B cell (primary cell): ENCODE data around the gene GTSF1L. TPM values are rescaled to one million over a fixed set of nuclear protein-coding genes. Genes with fewer than 3 reads are reported as not detected.
"Not testable (repeated sequence)": the region's sequence is repeated elsewhere in the genome, so short reads cannot be mapped to it uniquely, and the experiment has no call there.

Source experiments
- ATAC-seq: fragments of 200-7000 bp; cut with Tn5 transposase; one replicate; pipeline ENCODE4 v1.10.0; 2021; ENCODE audit warnings: low read depth, mild to moderate bottlenecking, moderate number of reproducible peaks, moderate library complexity
- CTCF ChIA-PET: fragments of 350-600 bp; sonication (Branson Sonifier 250); formaldehyde crosslinking; loops from one replicate; lab custom pipeline; 2021; ENCODE audit warnings: antibody characterized with exemption, inconsistent platforms; lab: Charles Lee
- POLR2A ChIA-PET: fragments of 350-600 bp; sonication (Branson Sonifier 250); formaldehyde crosslinking; loops from one replicate; lab custom pipeline; 2021; ENCODE audit warnings: antibody characterized with exemption; lab: Charles Lee
- DNase-seq: peaks from one replicate; pipeline ENCODE4 v3.0.0; 2013
- H2AFZ ChIP-seq: 2 replicates; pipeline ENCODE4 v1.6.1; 2012; ENCODE audit warnings: mild to moderate bottlenecking, low read depth, low read length; ENCODE audit not compliant: insufficient read depth, poor library complexity, severe bottlenecking
- H3K27ac ChIP-seq, 2 donors: 1 replicate in 1 of 2; 2 replicates in 1 of 2; pipeline ENCODE4 v1.5.1; 2012 to 2013; ENCODE audit warnings: low read length in 2 of 2, mild to moderate bottlenecking in 2 of 2, moderate library complexity in 1 of 2
- H3K27me3 ChIP-seq, 4 experiments: fragments of 200-600 bp in 1 of 4; sonication (generic) in 1 of 4; replicated peaks in 1 of 4; 1 replicate in 2 of 4; 2 replicates in 2 of 4; pipeline versions ENCODE4 v1.6.1 to v1.7.0; 2013 to 2016; ENCODE audit warnings: low read length in 3 of 4, mild to moderate bottlenecking in 2 of 4, mixed read lengths in 1 of 4, moderate library complexity in 1 of 4; ENCODE audit not compliant: insufficient read depth in 4 of 4, control insufficient read depth in 3 of 4; ENCODE audit errors: control extremely low read depth in 1 of 4
- H3K36me3 ChIP-seq, 2 experiments: replicated peaks in 1 of 2; 1 replicate in 1 of 2; 2 replicates in 1 of 2; pipeline versions ENCODE4 v1.6.1 to v1.7.1; 2013; ENCODE audit warnings: low read length in 1 of 2; ENCODE audit not compliant: insufficient read depth in 2 of 2, control insufficient read depth in 1 of 2; ENCODE audit errors: control extremely low read depth in 1 of 2, extremely low read depth in 1 of 2
- H3K4me1 ChIP-seq, 2 donors: fragments of 200-600 bp in 1 of 2; sonication (generic) in 1 of 2; 1 replicate in 1 of 2; 2 replicates in 1 of 2; pipeline versions ENCODE4 v1.5.1 to v1.6.1; 2013 to 2017; ENCODE audit warnings: low read length in 2 of 2; ENCODE audit not compliant: control insufficient read depth in 2 of 2, insufficient read depth in 2 of 2
- H3K4me2 ChIP-seq: replicated peaks from 2 replicates; pipeline ENCODE3; 2012; ENCODE audit warnings: mild to moderate bottlenecking, low read depth, low read length; ENCODE audit not compliant: poor library complexity, severe bottlenecking
- H3K4me3 ChIP-seq, 5 experiments: fragments of 200-600 bp in 1 of 5; sonication (generic) in 1 of 5; 1 replicate in 3 of 5; 2 replicates in 2 of 5; pipeline versions ENCODE4 v1.5.1 to v1.7.0; 2011 to 2016; ENCODE audit warnings: low read length in 4 of 5, mild to moderate bottlenecking in 4 of 5, low read depth in 2 of 5, control low read depth in 1 of 5, moderate library complexity in 1 of 5; ENCODE audit not compliant: insufficient read depth in 1 of 5; ENCODE audit errors: control extremely low read depth in 1 of 5, extremely low read depth in 1 of 5
- H3K79me2 ChIP-seq: fragments of 200-600 bp; sonication (generic); one replicate; pipeline ENCODE4 v1.6.0; 2016; ENCODE audit warnings: low read length; ENCODE audit not compliant: control insufficient read depth, insufficient read depth
- H3K9ac ChIP-seq: fragments of 200-600 bp; sonication (generic); 2 replicates; pipeline ENCODE4 v1.6.1; 2017; ENCODE audit warnings: mild to moderate bottlenecking, low read length, moderate library complexity
- H3K9me3 ChIP-seq, 3 donors: one replicate each; pipeline versions ENCODE4 v1.6.1 to v1.7.1; 2013; ENCODE audit warnings: low read length in 2 of 3; ENCODE audit not compliant: control insufficient read depth in 2 of 3, insufficient read depth in 1 of 3; ENCODE audit errors: control extremely low read depth in 1 of 3
- H4K20me1 ChIP-seq: 2 replicates; pipeline ENCODE4 v1.6.0; 2012; ENCODE audit warnings: mild to moderate bottlenecking, low read length; ENCODE audit not compliant: insufficient read depth, control insufficient read depth, poor library complexity, severe bottlenecking
- H3K27ac Mint-ChIP-seq: one replicate; pipeline ENCODE4 v1.8.0; 2021; ENCODE audit warnings: mixed read lengths
- H3K27me3 Mint-ChIP-seq: one replicate; pipeline ENCODE4 v1.8.0; 2021; ENCODE audit warnings: mixed read lengths
- H3K4me1 Mint-ChIP-seq: one replicate; pipeline ENCODE4 v1.8.0; 2021; ENCODE audit warnings: mixed read lengths
- H3K4me3 Mint-ChIP-seq: one replicate; pipeline ENCODE4 v1.8.0; 2021; ENCODE audit warnings: mixed read lengths
- H3K9me3 Mint-ChIP-seq: one replicate; pipeline ENCODE4 v1.8.0; 2022; ENCODE audit warnings: mixed read lengths; ENCODE audit not compliant: insufficient read depth
- CTCF ChIP-seq: fragments of 200-600 bp; IDR thresholded peaks from one replicate; pipeline ENCODE4 v1.8.0; 2022; ENCODE audit warnings: antibody characterized with exemption, mild to moderate bottlenecking
- EZH2 ChIP-seq: IDR thresholded peaks from 2 replicates; pipeline ENCODE4 v1.6.1; 2012; ENCODE audit warnings: borderline replicate concordance, low read depth, mild to moderate bottlenecking, moderate library complexity, low read length; ENCODE audit not compliant: insufficient read depth, poor library complexity, severe bottlenecking
- WGBS: methylation state at CpG from one replicate; pipeline ENCODE4 v1.1.5; 2013; ENCODE audit warnings: missing lambda C conversion rate; ENCODE audit not compliant: insufficient coverage; 5-methylcytosine and 5-hydroxymethylcytosine counted together
- intact Hi-C: fragments of 100-400 bp; cut with micrococcal nuclease; formaldehyde crosslinking; loops from one replicate; pipeline ENCODE4 v1.10.0; 2022
- polyA plus RNA-seq: library from polyadenylated mRNA; depleted of rRNA; stranded (reverse); fragments of >200 nt; gene quantifications from 2 replicates; pipeline ENCODE4 v1.2.3, GENCODE V29; 2012
- total RNA-seq, 2 donors: library from RNA; stranded (reverse); fragments of 120-200 nt in 1 of 2; gene quantifications; 1 replicate in 1 of 2; 2 replicates in 1 of 2; pipeline versions ENCODE4 v1.2.3 to v1.2.4, GENCODE V29; 2013 to 2022

Gene GTSF1L
- total and polyA plus RNA-seq, 2 donors (not counting 1 experiment from before 2014, with no cell fraction given) = 0.84 to 1.5 TPM

- no peaks in the 10 kb centered on the region for H4K20me1 ChIP-seq
- WGBS = 94% methylated on average over 5 of the region's 7 CpGs
- no peaks in the 10 kb centered on the region for H3K9me3 Mint-ChIP-seq
- H3K4me3 Mint-ChIP-seq = no peak overlapping the region
- no peak overlapping the region for H3K27ac Mint-ChIP-seq
- no peak for TF ChIP-seq CTCF
- H3K27ac ChIP-seq = no peak overlapping the region
- H3K4me3 ChIP-seq = no peak overlapping the region
- POLR2A ChIA-PET = no interaction called here
- no peak overlapping the region for H3K9ac ChIP-seq
- H3K4me2 ChIP-seq = no peak overlapping the region
- intact Hi-C loops = no loop called here
- H3K9me3 ChIP-seq = no peaks in the 10 kb centered on the region
- H3K4me1 Mint-ChIP-seq = no peaks in the 10 kb centered on the region
- H2AFZ ChIP-seq = no peak overlapping the region
- ATAC-seq (no peak), DNase-seq (no peak)
- CTCF ChIA-PET = interaction anchor here (0.8 to 1.6 kb wide), 3 partner anchors 12 to 318 kb away, joined by 4 to 7 read pairs (median 5); no protein-coding TSS in a partner anchor
- no peaks in the 10 kb centered on the region for H3K27me3 ChIP-seq
- no peaks in the 10 kb centered on the region for H3K4me1 ChIP-seq
- H3K79me2 ChIP-seq = no peaks in the 10 kb centered on the region
- no peaks in the 10 kb centered on the region for H3K36me3 ChIP-seq
- H3K27me3 Mint-ChIP-seq = peaks cover 9% of the 10 kb centered on the region
Observed at GRCh38 chr20:43762911-43763310, 36.1 kb upstream of the GTSF1L start.

- Histone ChIP-seq H3K4me1 (no peaks in the 10 kb centered on the region), H3K4me3 (no peak overlapping the region), H3K27ac (no peak overlapping the region), H3K9me3 (no peaks in the 10 kb centered on the region), H3K4me2 (no peak overlapping the region), H3K79me2 (no peaks in the 10 kb centered on the region), H3K9ac (no peak overlapping the region), H3K36me3 (no peaks in the 10 kb centered on the region), H3K27me3 (no peaks in the 10 kb centered on the region), H2AFZ (no peak overlapping the region), H4K20me1 (no peaks in the 10 kb centered on the region)
- Mint-ChIP-seq H3K4me1 (no peaks in the 10 kb centered on the region), H3K27me3 (peaks cover 4% of the 10 kb centered on the region), H3K9me3 (no peaks in the 10 kb centered on the region), H3K27ac (no peak overlapping the region), H3K4me3 (no peak overlapping the region)
- no peak for DNase-seq
- ChIA-PET CTCF (interaction anchor here (1.6 to 1.8 kb wide), 2 partner anchors 11 to 19 kb away, joined by 3 to 7 read pairs; no protein-coding TSS in a partner anchor), POLR2A (no interaction called here)
- TF ChIP-seq EZH2 = no peak
- no peak for TF ChIP-seq CTCF
- ATAC-seq = no peak
- 97% methylated on average over 11 of the region's 15 CpGs for WGBS
- intact Hi-C loops = no loop called here
Observed at GRCh38 chr20:43761386-43762340, 34.9 kb upstream of the GTSF1L start.

- H2AFZ ChIP-seq, H3K4me1 ChIP-seq, CTCF ChIA-PET, H3K27me3 Mint-ChIP-seq, H3K79me2 ChIP-seq, H3K9ac ChIP-seq, H3K4me2 ChIP-seq, H3K4me3 ChIP-seq, ATAC-seq, H3K9me3 ChIP-seq, DNase-seq, POLR2A ChIA-PET, H3K36me3 ChIP-seq, H3K27ac ChIP-seq, H3K27me3 ChIP-seq, H3K4me1 Mint-ChIP-seq, intact Hi-C loops, H4K20me1 ChIP-seq, H3K27ac Mint-ChIP-seq, H3K9me3 Mint-ChIP-seq, H3K4me3 Mint-ChIP-seq: not testable (repeated sequence)
- 100% methylated on average over 1 of the region's 6 CpGs for WGBS
Observed at GRCh38 chr20:43757888-43758287, 31.1 kb upstream of the GTSF1L start.
